Chondrocyte (in vitro differentiated cells): ENCODE measurements around the gene TWIST1. TPM values are rescaled to one million over a fixed set of nuclear protein-coding genes. Genes with fewer than 3 reads are reported as not detected.

Source experiments
- DNase-seq: peaks from one replicate; pipeline ENCODE4 v3.0.0; 2021; ENCODE audit warnings: mixed read lengths, low spot score
- H3K27ac Mint-ChIP-seq: one replicate; pipeline ENCODE4 v1.8.0; 2021; ENCODE audit warnings: mild to moderate bottlenecking, moderate library complexity, mixed read lengths; ENCODE audit not compliant: unreplicated experiment
- H3K27me3 Mint-ChIP-seq: 2 replicates; pipeline ENCODE4 v1.8.0; 2021; ENCODE audit warnings: low read depth, mixed read lengths
- H3K36me3 Mint-ChIP-seq: 2 replicates; pipeline ENCODE4 v1.8.0; 2021; ENCODE audit warnings: low read depth, mixed read lengths
- H3K4me1 Mint-ChIP-seq: 2 replicates; pipeline ENCODE4 v1.8.0; 2021; ENCODE audit warnings: low read depth, mild to moderate bottlenecking, mixed read lengths
- H3K4me3 Mint-ChIP-seq: one replicate; pipeline ENCODE4 v1.8.0; 2021; ENCODE audit warnings: mild to moderate bottlenecking, moderate library complexity, mixed read lengths; ENCODE audit not compliant: unreplicated experiment
- H3K9me3 Mint-ChIP-seq: 2 replicates; pipeline ENCODE4 v1.8.0; 2021; ENCODE audit warnings: low read depth, mixed read lengths
- total RNA-seq: library from RNA; stranded (reverse); gene quantifications from 3 replicates; pipeline ENCODE4 v1.2.1, GENCODE V29; 2021
- TF ChIP-seq, protein P1 (sequence below): fragments of 200-600 bp; sonication (generic); IDR thresholded peaks from 2 replicates; pipeline ENCODE4 v1.5.0; 2021; ENCODE audit warnings: antibody characterized with exemption, mild to moderate bottlenecking, moderate library complexity

TWIST1 gene
- total RNA-seq, 1 donor from 2014 or later = 26.9 TPM

DNA sequence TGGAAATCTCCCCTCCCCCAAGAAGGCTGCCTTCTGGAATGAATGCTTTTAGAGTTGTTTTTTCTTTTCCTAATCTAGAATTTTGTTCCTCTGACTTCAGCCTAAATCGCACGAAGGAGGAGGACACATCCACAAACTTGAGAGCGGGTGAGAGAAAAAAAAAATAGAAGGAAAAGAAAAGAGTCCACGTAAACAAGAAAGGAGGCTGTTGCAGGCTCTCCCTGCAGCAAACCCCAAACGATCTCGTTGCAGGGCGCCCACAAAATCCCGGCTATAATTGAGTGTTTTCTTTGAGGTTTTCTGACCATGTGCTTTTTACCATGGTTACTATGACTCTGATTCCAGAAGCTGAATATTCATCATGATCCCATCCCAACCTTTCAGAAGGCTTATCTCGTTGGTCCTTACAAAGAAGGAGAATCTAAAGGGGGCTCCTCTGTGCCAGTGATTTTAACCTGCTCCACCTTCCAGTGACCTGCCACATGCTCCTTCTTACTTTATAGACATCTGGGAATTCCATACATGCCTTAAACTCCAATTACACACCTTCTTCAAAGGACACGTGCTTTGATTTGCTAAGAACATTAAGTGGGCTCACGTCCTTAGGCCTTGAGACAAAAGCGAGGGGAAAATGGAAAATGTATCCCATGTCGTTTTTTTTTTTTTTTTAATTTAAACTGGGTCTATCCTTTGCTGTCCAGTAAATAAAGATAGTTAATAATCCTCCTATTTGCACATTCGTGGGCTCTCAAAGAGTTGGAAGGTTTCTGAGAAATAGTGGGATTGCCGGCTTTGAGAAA lies 5.8 kb downstream of the TWIST1 start:
- peak overlapping the region; percentile 96 for H3K27ac Mint-ChIP-seq
- no peaks in the 10 kb centered on the region for H3K27me3 Mint-ChIP-seq

DNA sequence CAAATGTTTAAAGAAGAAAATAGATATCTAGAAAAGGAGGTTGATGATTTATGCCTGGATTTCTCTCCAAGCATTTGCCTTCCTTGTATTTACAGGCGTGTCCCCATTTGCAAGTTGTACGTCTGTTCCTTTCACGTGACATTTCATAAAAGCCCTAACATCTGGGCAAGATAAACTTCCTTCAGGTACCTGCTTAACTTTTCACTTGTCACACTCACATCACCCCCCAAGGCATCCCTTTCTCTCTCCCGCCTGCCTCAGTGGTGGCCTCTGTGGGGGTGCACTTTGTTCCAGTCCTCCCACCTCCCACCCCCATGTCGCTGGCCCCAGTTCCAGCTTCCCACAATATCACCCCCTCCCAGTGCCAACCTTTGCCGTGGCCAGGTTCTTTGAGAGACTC lies 6.7 kb downstream of the TWIST1 start:
- peak; percentile 25 for DNase-seq
- no peaks in the 10 kb centered on the region for H3K9me3 Mint-ChIP-seq
- peak overlapping the region; percentile 88 for H3K4me3 Mint-ChIP-seq
- no peaks in the 10 kb centered on the region for H3K27me3 Mint-ChIP-seq
- H3K4me1 Mint-ChIP-seq = peaks cover 85% of the 10 kb centered on the region
- H3K27ac Mint-ChIP-seq = peak overlapping the region; percentile 96
- H3K36me3 Mint-ChIP-seq = no peaks in the 10 kb centered on the region
- TF ChIP-seq, protein P1, sequence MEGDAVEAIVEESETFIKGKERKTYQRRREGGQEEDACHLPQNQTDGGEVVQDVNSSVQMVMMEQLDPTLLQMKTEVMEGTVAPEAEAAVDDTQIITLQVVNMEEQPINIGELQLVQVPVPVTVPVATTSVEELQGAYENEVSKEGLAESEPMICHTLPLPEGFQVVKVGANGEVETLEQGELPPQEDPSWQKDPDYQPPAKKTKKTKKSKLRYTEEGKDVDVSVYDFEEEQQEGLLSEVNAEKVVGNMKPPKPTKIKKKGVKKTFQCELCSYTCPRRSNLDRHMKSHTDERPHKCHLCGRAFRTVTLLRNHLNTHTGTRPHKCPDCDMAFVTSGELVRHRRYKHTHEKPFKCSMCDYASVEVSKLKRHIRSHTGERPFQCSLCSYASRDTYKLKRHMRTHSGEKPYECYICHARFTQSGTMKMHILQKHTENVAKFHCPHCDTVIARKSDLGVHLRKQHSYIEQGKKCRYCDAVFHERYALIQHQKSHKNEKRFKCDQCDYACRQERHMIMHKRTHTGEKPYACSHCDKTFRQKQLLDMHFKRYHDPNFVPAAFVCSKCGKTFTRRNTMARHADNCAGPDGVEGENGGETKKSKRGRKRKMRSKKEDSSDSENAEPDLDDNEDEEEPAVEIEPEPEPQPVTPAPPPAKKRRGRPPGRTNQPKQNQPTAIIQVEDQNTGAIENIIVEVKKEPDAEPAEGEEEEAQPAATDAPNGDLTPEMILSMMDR = no peak

More for the DNA sequence above, 5.8 kb downstream of the TWIST1 start:
- TF ChIP-seq, protein P1 = no peak
- Mint-ChIP-seq H3K9me3 (no peaks in the 10 kb centered on the region), H3K4me3 (peak overlapping the region; percentile 88), H3K4me1 (peaks cover 79% of the 10 kb centered on the region), H3K36me3 (no peaks in the 10 kb centered on the region)
- DNase-seq = no peak

- Mint-ChIP-seq H3K27ac (peak overlapping the region; percentile 96), H3K9me3 (no peaks in the 10 kb centered on the region)
These were observed 7.3 kb downstream of the TWIST1 start for GRCh38 chr7:19110026-19110730.

GRCh38 chr7:19109000-19109946 lies 8.2 kb downstream of the TWIST1 start:
- no peaks in the 10 kb centered on the region for H3K27me3 Mint-ChIP-seq
- H3K27ac Mint-ChIP-seq = peak overlapping the region; percentile 99
- peak overlapping the region; percentile 14 for H3K4me3 Mint-ChIP-seq
- no peaks in the 10 kb centered on the region for H3K9me3 Mint-ChIP-seq
- DNase-seq = no peak
- TF ChIP-seq, protein P1 = no peak
- H3K36me3 Mint-ChIP-seq = no peaks in the 10 kb centered on the region
- H3K4me1 Mint-ChIP-seq = peaks cover 76% of the 10 kb centered on the region

More at GRCh38 chr7:19110026-19110730, 7.3 kb downstream of the TWIST1 start:
- Mint-ChIP-seq H3K4me1 (peaks cover 84% of the 10 kb centered on the region), H3K4me3 (no peak overlapping the region), H3K27me3 (no peaks in the 10 kb centered on the region), H3K36me3 (no peaks in the 10 kb centered on the region)
- TF ChIP-seq, protein P1 = no peak
- DNase-seq = no peak
